HFFc6 (cell line): ENCODE results near the gene MLC1. TPM values are rescaled to one million over a fixed set of nuclear protein-coding genes. Genes with fewer than 3 reads are reported as not detected.

ENCODE experiments used
- DNase-seq: peaks from one replicate; pipeline ENCODE4 v3.0.0-alpha.2; 2018
- H3K27ac Mint-ChIP-seq: 2 replicates; pipeline ENCODE4 v1.8.0; 2020; ENCODE audit warnings: mild to moderate bottlenecking, mixed read lengths
- H3K27me3 Mint-ChIP-seq: 2 replicates; pipeline ENCODE4 v1.8.0; 2021; ENCODE audit warnings: mild to moderate bottlenecking, moderate library complexity, mixed read lengths; ENCODE audit not compliant: insufficient read depth
- H3K36me3 Mint-ChIP-seq: 2 replicates; pipeline ENCODE4 v1.8.0; 2021; ENCODE audit warnings: low read depth, mixed read lengths
- H3K4me1 Mint-ChIP-seq: 2 replicates; pipeline ENCODE4 v1.8.0; 2020; ENCODE audit warnings: low read depth, mixed read lengths
- H3K4me3 Mint-ChIP-seq: 2 replicates; pipeline ENCODE4 v1.8.0; 2020; ENCODE audit warnings: mild to moderate bottlenecking, moderate library complexity, mixed read lengths
- H3K9me3 Mint-ChIP-seq: 2 replicates; pipeline ENCODE4 v1.8.0; 2020; ENCODE audit warnings: mild to moderate bottlenecking, mixed read lengths
- total RNA-seq, 6 experiments: library from RNA; stranded (reverse); fragmentation: NEBNext Ultra II Directional; extraction: Animal tissue kit (Norgen Biotek cat#: 25700); gene quantifications; 2 replicates in 1 of 6; 3 replicates in 5 of 6; pipeline ENCODE4 v1.2.3, GENCODE V29; 2021
- TF ChIP-seq, protein P1 (sequence below): fragments of 200-600 bp; sonication (generic); IDR thresholded peaks from 2 replicates; pipeline ENCODE4 v1.5.0; 2021; ENCODE audit warnings: antibody characterized with exemption, mild to moderate bottlenecking

The MLC1 gene
- total RNA-seq, 6 experiments from 2014 or later: not detected

DNA sequence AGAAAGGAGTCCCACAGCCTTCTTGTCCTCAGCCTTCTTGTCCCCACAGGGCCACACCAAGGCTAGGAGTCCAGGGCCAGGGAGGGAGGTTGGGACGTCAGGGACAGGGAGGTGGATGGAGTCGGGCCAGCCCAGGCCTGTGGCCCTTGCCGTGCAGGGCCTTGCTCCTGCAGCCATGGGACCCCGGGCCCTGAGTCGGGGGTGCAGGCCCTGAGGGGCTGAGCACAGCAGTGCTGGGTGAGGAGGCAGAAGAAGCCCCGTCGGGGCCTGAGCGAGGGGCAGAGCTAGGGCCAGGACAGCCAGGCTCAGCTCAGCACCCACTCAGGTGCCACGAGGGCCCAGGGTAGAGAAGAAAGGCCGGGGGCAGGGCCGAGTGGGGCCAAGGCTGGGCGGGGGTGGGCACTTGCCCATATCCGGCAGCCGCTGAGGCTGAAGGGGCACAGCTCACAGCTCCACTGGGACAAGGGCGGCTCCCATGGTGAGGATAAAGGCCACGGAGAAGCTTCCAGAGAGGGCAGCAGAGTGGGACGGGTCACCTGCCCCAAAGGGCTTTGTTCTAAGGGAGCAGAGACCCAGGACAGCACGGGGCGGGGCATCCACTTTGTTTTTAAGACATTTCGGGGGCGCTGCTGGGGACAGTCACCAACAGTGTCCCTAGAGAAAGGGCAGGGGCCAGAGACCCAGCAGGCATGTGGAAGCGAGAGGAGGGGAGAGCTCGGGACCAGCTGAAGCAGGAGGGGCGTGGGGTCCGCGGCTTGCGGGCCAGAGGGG lies 3.6 kb downstream of the MLC1 start:
- Mint-ChIP-seq H3K36me3 (no peaks in the 10 kb centered on the region), H3K4me1 (no peaks in the 10 kb centered on the region), H3K9me3 (no peaks in the 10 kb centered on the region), H3K27me3 (peaks cover 47% of the 10 kb centered on the region), H3K4me3 (no peak overlapping the region), H3K27ac (no peak overlapping the region)
- no peak for DNase-seq
- TF ChIP-seq, protein P1, sequence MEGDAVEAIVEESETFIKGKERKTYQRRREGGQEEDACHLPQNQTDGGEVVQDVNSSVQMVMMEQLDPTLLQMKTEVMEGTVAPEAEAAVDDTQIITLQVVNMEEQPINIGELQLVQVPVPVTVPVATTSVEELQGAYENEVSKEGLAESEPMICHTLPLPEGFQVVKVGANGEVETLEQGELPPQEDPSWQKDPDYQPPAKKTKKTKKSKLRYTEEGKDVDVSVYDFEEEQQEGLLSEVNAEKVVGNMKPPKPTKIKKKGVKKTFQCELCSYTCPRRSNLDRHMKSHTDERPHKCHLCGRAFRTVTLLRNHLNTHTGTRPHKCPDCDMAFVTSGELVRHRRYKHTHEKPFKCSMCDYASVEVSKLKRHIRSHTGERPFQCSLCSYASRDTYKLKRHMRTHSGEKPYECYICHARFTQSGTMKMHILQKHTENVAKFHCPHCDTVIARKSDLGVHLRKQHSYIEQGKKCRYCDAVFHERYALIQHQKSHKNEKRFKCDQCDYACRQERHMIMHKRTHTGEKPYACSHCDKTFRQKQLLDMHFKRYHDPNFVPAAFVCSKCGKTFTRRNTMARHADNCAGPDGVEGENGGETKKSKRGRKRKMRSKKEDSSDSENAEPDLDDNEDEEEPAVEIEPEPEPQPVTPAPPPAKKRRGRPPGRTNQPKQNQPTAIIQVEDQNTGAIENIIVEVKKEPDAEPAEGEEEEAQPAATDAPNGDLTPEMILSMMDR: no peak

DNA sequence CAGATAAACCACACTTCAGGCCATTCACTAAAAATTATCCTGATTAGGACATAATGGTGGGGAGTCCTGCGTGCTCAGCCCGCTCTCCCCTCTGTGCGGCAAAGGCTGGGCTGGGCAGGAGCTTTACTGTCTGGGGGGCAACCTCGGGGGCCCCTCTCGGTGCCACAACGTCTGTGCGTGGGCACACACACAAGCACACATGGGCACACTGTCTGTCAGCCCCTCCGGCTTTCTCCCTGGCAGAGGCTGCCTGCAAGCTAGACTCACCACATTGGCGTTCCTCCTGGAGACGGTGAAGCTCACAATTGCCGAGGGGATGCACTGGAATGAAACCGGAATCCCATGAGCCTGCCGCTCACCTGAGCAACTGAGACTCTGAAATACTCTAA lies 5.2 kb downstream of the MLC1 start:
- Mint-ChIP-seq H3K4me1 (no peaks in the 10 kb centered on the region), H3K9me3 (no peaks in the 10 kb centered on the region), H3K27ac (no peak overlapping the region), H3K36me3 (no peaks in the 10 kb centered on the region), H3K27me3 (peaks cover 42% of the 10 kb centered on the region), H3K4me3 (no peak overlapping the region)
- TF ChIP-seq, protein P1: no peak
- no peak for DNase-seq

DNA sequence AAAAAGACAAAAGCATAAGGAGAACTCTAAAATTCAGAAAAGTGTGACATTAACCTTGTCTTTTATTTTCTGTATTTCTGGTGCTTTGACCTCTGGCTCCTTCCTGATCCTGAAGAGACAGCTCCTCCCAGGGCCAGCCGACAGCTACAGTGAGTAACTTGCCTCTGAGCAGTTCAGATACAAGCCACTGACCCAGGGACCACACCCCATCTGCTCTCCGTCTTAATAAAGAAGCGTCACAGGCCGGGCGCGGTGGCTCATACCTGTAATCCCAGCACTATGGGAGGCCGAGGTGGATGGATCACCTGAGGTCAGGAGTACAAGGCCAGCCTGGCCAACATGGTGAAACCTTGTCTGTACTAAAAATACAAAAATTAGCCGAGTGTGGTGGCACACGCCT lies 6.5 kb downstream of the MLC1 start:
- H3K27ac Mint-ChIP-seq: no peak overlapping the region
- no peak for DNase-seq
- no peak overlapping the region for H3K4me3 Mint-ChIP-seq
- H3K9me3 Mint-ChIP-seq: no peaks in the 10 kb centered on the region
- H3K36me3 Mint-ChIP-seq: no peaks in the 10 kb centered on the region
- TF ChIP-seq, protein P1: no peak
- no peaks in the 10 kb centered on the region for H3K4me1 Mint-ChIP-seq
- H3K27me3 Mint-ChIP-seq: peaks cover 35% of the 10 kb centered on the region

DNA sequence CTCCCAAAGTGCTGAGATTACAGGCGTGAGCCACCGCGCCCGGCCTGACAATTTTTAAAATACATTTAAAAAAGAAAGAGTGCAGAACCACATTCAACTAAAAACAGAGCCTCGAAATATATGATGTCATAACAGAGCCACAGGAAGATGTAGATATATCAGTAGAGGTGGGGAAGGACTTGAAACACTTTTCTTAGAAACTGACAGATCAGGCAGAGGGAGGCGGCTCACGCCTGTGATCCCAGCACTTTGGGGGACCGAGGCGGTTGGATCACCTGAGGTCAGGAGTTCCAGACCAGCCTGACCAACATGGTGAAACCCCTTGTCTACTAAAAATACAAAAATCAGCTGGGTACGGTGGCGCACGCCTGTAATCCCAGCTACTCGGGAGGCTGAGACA lies 7.0 kb downstream of the MLC1 start:
- Mint-ChIP-seq H3K27ac (no peak overlapping the region), H3K4me1 (no peaks in the 10 kb centered on the region), H3K36me3 (no peaks in the 10 kb centered on the region), H3K9me3 (no peaks in the 10 kb centered on the region), H3K4me3 (no peak overlapping the region), H3K27me3 (peaks cover 34% of the 10 kb centered on the region)
- TF ChIP-seq, protein P1: no peak
- no peak for DNase-seq

DNA sequence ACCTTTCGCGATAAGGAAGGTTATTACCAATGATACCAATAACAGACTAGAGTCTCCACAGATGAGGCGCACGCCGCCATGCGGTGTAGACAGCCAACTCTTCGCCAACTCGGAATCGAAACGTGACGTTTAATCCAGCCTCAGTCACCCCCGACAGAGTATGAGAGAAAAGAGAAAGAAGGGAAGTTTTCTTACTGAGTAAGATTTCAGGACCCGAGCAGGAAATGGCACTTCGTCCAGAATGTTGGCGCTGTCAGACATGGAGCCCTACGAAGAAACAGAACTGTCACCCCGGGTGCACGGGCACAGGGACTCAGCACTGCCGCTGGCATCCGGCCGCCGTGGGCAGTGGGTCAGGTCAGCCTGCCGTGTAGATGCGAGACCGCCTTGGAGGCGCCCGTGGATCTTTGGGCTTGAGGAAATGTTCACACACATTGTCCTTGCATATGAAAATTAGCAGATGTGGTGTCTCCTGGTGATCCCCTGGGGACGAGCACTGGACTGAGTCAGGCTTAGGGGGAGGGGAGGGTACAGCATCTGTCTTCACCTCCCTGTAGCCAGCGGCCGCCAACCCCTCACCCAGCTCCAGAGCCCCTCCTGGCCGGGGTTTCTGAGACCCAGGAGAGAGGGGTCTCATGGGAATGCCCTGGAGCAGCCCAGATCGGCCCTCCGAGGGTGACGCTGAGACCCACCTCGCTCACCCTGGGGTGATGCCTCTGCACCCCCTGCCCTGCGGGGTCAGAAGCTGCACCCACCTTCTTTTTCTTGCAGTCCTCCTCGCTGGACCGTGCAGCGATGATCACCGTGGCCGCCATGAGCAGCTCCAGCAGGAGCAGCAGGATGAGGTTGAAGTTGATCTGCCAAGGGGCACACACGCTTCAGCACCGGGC lies 8.3 kb downstream of the MLC1 start:
- no peaks in the 10 kb centered on the region for H3K9me3 Mint-ChIP-seq
- no peak for DNase-seq
- no peaks in the 10 kb centered on the region for H3K36me3 Mint-ChIP-seq
- H3K27ac Mint-ChIP-seq: no peak overlapping the region
- no peak overlapping the region for H3K4me3 Mint-ChIP-seq
- TF ChIP-seq, protein P1: no peak
- no peaks in the 10 kb centered on the region for H3K4me1 Mint-ChIP-seq
- H3K27me3 Mint-ChIP-seq: peaks cover 23% of the 10 kb centered on the region
